ENCODE measurements around the gene RASAL3. TPM values are rescaled to one million over a fixed set of nuclear protein-coding genes. Genes with fewer than 3 reads are reported as not detected.
"Not testable (repeated sequence)": the region's sequence is repeated elsewhere in the genome, so short reads cannot be mapped to it uniquely, and the experiment has no call there.

RASAL3 gene
- total RNA-seq, 1 donor from 2014 or later: 1.8 TPM

DNA sequence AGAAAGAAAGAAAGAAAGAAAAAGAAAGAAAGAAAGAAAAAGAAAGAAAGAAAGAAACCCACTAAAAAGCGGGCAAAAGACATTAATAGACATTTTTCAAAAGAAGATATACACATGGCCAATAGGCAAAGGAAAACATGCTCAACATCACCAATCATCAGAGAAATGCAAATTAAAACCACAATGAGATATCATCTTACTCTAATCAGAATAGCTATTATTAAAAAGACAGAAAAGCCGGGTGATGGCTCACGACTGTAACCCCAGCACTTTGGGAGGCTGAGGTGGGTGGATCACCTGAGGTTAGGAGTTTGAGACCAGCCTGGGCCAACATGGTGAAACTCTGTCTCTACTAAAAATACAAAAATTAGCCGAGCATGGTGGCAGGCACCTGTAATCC lies 9.5 kb upstream of the RASAL3 start:
- ATAC-seq: not testable (repeated sequence)

DNA sequence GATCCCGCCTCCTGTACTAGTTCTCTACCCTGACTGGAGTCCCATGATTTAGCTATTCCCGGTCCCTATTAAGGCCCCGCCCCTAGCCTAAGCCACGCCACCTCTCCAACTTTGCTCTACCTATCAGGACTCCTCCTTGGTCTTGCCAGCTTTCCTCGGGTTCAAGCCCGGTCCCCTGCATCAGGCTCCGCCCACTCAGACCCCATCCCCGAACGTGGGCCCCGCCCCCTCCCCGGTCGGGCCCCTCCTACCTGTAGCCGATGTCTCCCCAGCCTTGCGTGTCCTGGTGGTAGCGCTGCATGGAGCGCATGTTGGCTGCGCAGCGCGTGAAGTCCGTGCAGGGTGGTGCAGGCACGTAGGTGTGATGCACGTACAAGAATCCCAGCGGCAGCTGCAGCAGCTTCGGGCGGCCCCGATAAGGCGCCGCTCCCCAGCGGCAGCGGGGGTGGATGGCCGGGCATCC lies 7.3 kb upstream of the RASAL3 start:
- ATAC-seq: no peak

DNA sequence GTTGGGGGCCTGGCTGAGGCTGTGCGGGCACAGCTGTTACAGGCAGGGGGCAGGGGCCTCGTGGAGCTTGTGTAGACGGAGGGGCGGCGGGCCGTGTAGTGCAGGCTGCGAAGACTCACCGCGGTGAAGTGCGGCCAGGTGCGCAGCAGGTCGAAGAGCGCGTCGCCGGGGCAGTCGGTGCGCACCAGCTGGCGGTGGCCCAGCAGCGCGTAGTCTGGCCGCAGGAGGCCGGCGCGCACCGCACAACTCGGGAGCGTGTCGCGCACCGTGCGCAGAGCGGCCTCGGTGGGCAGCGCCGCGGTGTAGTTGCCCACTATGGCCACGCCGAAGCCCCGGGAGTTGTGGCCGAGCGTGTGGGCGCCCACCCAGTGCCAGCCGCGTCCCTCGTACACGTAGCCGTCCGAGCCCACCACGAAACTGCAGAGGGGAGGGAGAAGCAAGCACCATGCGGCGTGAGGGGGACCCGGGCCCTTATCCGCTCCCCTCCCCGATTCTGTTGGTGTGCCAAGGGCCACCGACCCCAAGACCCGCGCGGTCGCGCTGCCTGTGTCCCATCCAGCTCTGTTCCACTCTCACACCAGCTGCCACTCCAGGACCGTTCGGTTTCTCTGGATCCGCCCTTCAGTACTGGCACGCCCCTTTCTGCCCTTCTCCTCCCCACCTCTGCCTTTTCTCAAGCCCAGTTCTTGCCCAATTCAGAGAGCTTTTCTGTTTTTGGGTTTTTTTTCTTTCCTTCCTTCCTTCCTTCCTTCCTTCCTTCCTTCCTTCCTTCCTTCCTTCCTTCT lies 5.4 kb upstream of the RASAL3 start:
- ATAC-seq: peak; percentile 42

DNA sequence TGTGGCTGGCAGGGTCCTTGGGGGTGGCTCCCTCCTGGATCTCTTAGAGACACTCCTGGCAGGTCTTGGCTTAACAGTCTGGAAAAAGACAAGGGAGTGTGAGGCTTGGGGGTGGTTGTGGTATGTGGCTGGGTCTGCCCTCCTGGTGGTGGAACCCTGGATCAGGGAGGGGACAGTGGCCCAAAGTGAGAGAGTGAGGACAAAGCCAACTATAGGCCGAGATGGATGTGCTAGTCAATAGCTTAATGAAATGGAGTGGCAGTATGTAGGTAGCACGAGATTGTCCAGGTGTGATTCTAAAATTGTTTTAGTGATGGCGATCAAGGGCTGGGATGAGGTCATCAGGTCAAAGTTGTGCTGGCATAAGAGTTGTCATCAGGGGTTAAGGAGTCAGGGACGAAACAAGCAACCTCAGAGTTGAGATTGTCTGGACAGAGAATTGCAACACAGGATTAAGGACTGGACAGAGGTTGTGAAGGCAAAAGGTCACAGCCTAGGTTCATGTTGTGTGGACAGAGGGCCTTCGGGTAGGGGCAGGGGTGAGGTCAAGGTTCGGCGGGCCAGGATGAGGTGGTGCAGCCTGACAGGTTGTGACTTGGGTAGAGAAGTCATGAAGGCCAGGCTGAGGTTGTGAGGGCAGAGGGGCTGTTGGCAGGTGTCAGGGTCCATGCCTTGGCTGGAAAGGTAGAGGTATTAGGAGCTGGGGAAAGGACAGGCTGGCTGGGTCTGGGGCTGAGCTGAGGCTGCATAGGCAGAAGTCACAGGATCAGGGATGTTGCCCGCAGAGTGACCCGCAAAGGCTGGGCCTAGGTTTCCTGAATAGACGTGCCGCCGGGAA lies 4.5 kb upstream of the RASAL3 start:
- peak; percentile 16 for ATAC-seq

DNA sequence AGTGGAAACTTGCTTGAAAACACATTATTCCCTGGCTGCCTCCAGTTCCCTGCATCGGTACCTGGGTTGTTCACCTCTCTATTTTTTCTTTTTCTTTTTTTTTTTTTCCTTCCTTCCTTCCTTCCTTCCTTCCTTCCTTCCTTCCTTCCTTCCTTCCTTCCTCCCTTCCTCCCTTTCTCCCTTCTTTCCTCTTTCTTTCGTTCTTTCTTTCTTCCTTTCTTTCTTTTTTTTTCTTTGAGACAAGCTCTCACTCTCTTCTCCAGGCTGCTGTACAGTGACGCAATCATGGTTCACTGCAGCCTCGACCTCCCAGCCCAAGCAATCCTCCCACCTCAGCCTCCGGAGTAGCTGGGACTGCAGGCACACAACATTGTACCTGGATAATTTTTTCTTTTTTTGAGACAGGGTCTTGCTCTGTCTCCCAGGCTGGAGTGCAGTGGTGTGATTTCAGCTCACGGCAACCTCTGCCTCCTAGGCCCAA lies 3.4 kb upstream of the RASAL3 start:
- no peak for ATAC-seq

DNA sequence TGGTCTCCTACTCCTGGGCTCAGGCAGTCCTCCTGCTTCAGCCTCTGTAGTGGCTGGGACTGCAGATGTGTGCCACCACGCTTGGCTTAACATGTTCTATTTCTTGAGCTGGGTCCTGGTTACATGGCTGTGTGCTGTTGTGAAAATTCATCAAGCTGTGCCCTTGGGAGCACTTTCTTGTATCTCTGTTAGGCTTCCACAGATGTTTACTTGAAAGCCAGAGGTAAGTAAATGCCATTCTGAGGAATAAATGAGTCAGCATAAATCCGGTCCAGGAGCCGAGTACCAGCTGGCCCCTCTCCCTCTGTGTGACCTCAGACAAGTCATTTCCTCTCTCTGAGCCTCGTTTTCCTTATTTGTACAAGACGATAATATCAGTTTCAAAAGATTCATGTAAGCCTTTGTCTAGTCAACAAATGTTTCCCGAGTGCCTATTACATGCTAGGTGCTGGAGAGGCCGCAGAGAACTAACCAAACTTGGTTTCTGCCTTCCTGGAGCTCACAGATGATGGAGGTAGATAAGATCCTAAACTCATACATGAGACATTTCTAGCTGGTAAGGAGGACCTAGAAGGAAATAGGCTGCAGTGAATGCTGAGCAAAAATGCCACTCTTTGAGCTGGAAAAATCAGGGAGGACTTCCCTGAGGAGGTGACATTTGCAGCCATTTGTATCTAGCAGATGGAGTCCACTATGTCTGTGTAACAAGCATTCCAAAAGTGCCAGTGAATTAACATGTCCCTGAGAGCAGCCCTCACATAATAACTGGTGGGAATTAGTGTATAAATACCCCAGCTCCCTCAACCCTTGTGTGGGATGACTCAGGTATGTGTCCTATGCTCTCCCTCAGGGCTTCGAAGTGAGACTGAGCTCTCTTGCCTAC lies 2.7 kb upstream of the RASAL3 start:
- ATAC-seq: no peak

DNA sequence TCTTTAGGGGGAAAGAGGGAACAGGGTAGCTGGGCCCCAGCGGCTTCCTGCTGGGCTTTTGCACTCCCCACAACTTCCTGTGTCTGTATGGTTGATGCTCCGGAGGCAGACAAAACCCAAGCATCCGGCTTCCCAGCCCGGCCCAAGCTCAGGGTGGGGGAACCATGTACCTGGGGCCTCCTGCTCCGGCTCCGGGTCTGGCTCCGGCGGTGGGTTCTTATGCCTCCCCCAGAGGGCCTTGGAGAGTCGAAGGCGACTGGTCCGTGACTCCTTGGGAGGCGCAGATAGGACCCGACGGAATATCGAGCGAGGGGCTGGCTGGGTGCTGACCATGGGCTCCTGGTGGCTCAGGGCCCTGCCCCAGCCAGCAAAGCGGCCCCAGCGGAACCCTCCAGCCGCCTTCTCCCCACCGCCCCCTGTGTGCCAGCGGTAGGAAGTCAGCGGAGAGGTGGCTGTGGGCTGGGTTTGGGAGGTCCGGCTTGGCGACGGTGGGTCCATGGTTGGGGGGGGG lies 428 bp downstream of the RASAL3 start:
- peak; percentile 63 for ATAC-seq

DNA sequence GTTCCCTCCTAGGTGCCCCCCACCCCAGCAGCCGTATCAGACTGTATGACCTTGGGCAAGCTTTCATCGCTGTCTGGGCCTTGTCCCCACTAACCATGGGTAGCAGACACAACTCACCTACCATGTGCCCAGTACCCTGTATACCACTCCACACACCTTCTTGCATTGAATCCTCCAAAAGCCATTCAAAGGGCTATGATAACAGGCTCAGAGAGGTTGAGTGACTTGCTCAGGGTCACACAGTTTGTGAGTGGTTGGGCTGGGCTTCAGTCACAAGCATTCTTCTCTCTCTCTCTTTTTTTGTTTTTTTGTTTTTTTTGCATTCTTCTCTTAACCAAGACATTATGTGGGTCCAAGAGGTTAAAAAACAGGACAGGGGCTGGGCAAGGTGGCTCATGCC lies 2.6 kb downstream of the RASAL3 start:
- ATAC-seq: no peak

DNA sequence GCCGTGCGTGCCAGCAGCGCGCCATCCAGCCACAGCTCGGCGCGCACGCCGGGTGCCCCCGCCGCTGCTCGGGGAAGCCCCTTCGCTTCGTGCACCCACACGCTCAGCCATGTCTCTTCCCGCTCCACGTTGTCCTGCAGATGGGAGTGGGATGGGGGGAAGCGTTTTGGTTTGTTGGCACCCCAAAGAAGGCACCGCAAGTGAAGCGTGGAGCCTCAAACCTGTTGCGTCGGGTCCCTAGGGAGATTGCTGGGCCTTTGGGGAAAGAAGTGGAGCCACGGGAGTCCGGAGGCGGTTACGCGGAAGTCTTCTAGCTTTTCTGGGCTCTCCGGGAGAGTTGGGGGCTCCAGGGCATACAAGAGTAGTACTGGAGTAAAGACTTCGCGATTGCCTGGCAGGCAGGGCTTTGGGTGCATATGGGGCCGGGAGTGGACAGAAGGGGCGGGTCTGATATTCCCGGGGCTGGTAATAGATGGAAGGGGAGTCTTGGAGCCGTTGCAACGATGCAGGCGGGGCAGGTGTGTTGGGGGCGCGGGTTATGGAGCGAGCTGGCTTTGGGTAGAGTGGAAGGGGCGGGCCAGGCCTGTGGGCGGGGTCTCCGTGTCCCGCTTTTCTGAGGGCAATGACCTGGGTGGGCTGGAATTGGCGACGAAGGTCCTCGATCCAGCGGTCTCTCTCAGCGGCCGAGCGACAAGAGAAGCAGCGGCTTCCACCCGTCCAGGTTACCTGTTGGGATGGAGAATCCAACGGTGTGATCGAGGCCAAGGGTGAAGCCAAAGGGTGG lies 6.5 kb downstream of the RASAL3 start:
- ATAC-seq: no peak

DNA sequence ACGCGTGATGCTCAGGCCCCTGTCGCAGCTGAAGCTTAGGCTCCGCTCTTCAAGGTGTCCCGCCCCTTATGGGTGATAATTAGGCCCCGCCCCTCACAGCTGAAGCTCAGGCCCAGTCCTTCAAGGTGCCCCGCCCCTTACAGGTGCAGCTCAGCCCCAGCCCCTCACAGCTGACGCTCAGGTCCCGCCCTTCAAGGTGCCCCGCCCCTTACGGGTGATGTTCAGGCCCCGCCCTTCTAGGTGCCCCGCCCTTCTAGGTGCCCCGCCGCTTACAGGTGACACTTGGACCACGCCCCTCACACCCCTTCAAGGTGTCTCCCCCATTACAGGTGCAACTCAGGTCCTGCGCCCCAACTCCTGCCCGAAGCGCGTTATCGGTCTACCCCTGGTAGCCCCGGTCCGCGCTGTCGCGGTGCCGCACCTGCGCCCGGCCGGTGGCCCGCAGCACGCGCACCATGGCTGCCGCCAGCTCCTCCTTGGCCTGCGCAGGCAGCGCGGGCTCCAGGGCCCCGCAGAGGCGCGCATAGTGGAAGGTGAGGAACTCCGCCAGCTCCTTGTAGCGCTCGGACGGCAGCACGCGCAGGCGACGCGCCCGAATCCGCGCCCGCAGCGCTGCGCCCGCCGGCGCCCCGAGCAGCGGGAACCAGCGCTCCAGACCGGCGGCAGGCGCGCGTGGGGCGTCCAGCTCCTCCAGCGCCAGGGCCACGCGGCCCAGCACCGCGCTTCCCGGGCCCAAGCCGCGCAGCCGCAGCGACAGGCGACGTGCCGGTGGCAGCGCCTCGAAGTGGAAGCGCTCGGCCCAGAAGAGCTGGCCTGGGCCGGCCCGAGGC lies 7.3 kb downstream of the RASAL3 start:
- peak; percentile 63 for ATAC-seq

DNA sequence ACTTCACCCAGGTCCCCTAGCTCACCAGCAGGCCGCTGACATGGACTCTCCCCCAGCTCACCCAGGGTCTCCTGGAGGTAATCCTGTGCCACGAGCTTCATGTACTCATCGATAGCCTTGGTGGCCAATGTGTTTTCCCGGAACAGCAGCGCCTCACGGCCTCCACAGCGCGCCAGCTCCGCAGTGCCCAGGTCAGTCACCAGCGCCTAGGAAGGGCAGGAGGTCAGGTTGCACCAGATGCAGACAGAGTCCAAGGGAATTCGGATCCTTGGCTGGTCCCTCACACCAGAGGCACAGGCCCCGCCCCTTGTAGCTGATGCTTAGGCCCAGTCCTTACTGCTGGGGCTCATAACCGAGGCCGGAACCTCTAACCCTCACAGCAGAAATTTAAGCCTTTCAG lies 7.9 kb downstream of the RASAL3 start:
- ATAC-seq: no peak

DNA sequence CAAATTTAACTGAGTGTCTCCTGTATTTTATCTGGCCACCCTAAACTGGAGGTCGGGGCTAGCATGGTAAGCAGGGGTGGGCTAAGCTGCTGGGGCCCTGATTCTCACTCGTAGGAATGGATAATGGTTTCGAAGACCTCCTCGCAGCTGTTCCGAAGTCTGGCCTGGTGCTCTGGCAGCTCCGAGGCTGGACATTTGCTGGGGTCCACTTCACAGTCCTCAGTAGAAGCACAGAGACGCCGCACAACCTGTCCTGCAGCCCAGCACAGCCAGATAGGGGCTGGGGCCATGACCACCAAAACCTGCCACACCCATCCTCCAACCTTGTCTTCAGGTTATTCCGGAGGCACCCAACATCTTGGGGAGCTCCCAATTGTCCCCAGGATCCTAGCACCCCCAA lies 8.3 kb downstream of the RASAL3 start:
- no peak for ATAC-seq

DNA sequence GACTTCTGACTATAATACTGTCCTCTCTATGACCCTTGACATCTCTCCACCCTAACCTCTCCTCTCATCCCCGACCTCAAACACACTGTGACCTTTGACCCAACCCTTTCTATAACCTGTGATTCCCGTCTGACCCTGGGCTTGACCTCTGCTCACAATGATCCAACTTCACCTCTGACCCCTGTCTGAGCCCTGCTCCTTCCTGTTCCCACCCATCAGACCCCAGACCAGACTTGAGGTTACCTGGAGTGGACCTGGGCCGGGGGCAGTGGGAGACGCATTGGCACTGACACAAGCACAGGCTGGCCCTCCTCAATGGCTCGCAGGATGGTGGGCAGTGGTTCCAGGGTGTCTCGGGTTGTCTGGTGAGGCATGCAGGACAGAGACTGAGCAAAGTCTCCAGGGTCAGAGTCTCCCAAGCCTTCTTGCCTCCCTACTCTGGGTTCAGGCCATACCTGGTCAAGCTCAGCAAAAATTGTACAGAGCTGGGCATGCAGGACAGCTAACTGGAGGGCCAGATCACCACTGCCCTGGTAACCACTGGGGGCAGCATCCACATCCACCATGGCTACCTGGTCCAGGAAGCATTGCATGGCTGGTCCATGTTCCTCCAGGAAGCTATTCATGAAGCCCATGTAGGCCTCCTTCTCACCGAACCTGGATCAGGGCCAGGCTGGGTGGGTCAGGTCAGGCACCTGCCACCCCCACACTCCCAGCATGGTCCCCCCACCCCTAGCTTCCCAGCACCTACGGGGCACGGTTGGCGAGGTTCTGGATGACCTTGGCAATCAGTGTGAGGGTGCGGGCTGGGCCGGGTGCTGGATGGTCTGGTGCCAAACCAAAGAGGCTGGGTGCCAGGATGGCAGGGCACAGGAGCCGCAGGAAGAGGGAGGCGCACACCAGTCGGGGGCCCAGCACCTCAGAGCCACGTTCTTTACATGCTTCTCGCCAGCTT lies 10.2 kb downstream of the RASAL3 start:
- no peak for ATAC-seq

DNA sequence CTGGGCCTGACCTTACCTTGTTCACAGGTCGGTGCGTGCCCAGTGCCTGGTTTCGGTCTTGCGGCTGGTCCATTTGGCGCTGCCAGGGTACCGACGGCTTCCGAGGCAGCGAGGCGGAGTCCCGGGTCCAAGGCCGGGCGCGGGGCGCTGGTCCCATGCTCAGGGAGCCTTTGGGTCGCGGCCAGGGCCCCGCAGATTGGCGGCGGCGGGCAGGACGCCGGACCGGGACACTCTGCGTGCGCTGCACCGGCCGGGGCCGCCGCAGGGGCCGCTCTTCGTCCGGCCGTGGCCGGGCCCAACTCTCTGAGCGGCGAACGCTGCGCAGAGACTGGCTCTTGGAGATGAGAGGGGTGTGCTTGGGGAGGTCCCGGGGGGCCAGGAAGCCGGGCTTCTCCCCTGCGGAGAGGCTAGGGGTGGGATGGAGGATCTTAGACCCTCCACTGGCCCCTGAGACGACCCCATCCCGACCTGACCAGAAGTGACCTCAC lies 11.2 kb downstream of the RASAL3 start:
- ATAC-seq: no peak

DNA sequence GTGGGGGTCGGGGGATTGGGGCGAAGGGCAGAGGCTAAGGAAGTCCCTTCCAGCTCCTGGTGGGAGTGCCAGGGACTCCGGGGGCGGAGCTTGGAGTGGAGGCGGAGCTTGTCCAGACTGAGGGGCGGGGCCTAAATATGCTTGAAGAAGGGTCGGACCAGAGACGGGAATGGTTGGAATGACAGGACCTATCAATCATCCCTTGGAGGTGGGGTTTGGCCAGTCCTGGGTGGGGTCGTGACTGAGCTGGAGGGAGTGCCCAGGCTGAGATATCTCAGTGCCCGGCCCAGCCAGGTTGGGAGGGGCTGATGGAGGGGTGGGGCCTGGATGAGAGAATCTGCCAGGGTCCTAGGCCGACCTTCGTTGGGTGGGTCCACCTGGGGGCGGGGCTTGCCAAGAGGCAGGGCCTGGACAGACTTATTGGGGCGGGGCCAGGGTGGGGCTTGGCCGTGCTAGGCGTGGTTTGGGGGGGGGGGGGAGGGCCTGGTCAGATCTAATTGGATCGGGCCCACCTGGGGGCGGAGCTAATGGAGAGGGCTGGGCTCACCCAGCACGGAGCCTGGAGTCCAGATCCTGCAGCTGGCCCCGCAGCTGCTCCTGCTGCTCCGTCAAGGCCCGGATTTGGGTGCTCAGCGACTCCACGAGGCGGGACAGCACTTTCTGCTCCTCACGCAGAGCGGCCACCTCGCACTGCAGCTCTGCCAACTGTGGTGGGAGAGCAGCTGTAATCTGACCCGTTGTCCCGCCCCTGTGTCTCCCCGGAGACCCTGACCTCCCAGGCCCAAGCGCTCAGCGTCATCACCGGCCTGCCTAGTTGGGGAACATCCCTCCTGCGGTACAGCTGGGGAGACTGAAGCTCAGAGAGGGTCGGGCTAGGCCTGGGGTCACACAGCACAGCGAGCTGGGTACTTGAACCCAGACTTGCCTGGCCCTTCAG lies 12.0 kb downstream of the RASAL3 start:
- ATAC-seq: peak; percentile 60

DNA sequence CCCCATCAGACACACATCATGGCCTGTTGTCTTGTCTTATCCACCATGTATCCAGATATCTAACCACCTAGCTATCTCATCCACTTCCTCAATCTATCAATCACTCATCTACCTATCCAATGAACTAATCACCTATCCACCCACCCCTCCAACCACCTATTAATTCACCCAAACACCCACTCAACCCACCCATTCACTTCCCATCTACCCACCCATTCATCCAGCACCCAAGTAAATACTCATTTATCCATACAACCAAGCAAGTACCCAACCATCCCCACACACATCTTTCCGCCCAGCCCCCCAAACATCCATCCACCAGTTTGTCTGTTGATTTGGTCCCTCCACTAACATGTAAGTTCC lies 13.8 kb downstream of the RASAL3 start:
- ATAC-seq: no peak

DNA sequence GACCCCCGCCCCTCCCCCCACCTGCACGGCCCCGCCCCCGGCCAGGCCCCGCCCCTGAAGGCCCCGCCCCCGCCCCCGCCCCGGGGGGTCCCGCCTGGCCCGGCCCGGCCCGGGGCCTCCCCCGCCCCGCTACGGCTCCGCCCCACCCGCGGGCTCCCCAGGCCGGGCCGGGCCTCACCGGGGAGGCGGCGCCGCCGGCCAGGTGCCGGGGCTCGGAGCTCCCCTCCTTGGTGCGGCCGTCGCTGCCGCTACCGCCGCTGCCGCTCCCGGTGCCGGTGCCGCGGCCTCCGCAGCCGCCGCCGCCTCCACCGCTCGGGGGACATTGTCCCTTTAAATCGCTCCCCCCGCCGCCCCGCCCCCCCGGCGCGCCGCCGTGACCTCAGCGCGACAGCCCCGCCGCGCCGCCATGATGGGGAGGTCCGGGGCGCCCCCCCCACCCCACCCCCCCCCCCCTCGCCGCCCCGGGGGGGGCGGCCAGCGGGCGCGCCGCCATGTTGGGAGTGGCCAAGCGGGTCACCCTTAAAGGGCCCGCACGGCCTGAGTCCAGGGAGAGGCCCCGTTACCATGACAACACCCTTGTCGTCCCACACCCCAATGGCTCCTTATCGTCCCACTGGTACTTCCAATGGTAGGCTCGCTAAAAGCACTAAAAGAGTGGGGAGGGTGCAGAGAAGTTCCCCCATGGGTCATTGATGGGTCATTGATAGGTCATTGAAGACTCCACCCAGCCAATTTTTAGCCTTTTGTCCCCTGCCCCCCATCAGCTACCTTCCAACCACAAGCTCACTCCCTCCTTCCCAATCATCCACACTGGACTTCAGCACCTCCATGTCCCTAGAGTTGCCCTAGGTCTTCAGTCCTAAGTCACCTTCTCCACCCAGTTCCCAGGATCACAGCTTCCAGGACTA lies 14.5 kb downstream of the RASAL3 start, which contains the start of gene WIZ:
TSS of gene WIZ (minus strand) at position 337 of the 908 bp plus-strand sequence. CDS start 1,649 bp downstream, outside the sequence.
- peak; percentile 37 for ATAC-seq

All from esophagus mucosa (tissue), 1 donor.